GM19463 (cell line): ENCODE results near the gene SRRM2.
A peak's percentile ranks its signal among the peaks of the same experiment; 100 is the strongest.

Experiments
- ATAC-seq: cut with Tn5 transposase; IDR thresholded peaks from one replicate; pipeline ENCODE4 v1.9.1; 2021; ENCODE audit warnings: mild to moderate bottlenecking, moderate library complexity; ENCODE audit not compliant: unreplicated experiment

The SRRM2 gene

DNA sequence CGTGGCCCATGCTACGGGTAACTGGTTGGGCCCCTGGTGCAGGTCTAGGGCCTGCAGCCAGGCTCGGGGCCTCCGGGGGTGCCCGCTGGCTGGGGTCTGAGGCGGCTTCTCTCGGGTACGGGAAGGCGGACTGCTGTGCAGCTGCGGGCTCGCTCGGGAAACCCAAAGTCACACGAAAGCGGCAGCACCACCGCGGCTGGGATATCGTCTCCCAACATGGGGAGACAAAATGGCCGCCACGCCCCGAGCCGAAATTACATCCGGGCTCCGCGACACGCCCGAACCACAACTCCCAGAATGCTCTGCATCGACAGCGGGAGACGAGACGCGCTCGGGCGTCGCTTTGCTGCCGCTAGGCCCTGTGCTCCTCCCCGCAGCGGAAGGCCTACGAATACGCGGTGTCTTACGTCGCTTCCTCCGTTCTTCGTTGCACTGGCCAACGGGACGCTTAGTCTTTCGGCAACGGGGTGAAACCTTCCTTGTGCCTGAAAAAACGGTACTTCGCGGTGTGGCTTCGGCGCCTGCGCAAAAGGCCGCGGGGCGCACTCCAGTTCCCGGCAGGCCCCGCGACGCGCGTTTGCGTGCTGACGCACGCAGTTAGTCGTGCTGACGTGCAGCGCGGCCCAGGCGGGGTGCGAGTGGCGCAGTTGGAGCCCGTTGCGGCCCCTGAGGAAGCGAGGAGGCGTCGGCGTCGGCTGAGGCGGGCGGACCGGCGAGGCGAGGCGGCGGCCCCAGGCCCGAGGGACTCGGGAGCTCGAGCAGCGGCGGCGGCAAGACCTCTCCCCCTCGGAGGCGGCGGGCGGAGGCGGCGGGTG, at the start of gene SRRM2:
TSS of gene SRRM2 (plus strand) at position 604 of the 815 bp plus-strand sequence. CDS start 3,727 bp downstream, outside the sequence.
- peak; percentile 85 for ATAC-seq

DNA sequence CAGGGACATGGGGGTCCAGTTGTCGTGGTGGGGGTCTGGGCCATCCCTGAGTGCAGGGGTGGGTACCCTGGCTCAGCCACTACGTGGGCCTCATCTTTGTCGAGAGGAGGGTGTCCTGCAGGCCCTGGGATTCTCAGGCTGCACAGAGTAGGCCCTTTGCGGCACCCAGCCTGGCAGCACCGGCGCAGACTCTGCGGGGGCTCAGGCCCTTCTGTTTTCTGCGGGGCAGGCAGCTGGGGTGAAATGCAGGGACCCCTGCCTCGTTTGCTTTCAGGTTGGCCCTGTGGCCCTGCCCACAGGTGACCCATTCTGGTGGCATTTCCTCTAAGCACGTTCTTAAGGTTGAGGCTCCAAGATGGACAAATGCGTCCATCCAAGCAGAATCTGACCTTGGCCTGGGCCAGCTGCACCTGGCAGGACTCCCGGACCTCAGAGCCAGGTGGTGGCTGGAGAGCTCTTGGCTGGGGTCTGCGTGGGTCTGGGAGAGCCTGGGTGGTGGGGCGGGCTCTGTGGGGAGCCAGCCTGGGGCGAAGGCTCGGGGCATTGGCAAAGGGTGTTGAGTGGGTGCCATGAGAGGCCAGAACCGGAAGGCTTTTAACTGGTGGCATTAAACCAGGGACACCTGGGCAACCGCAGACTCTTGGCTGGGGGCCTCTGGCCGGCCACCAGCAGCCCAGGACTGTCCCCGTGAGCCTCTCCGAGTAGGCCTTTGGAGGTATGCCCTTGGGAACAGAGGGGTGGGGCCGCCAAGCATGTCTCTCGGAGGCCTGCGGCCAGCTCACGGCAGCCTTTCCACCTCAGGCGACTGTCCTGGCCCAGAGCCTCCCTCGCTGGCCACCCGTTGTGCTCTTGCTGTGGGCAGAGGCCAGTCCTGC, 49.3 kb upstream of the SRRM2 start:
- ATAC-seq: no peak

DNA sequence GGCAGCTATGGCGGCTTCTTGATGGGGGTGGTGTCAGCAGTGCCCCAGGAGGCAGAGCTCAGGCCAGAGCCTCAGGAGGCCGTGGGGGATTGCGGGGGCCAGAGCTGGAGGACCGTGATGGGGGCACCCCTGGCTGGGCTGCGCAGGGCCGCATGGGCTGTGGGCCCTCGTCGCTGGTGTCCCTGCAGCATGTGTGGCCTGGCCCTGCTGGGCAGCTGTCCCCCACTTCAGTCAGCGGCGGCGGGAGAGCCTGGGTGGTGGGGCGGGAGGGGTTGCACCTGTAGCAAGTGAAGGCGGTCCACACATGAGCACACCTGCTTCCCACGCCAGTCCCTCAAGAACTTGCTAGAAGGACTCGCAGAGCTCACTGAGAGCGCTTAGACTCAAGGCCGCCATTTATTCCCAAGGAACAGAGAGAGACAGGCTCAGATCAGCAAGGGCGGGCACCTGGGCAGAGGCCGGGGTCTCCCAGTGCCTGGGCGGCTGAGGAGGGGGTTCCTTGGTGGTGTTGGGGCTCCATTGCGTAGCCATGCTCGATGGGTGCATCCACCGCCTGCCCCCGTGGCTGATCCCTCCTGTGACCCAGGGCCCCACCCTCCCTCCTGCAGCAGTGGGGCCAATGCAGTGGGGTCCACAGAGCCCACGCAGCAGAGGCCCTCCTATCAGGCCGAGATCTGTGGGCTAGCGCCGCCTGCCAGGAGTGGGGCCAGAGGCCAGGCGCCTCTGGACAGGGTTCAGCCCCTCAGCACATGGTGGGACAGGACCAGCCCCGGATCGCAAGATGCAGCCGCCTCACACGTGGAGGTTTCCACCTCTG, 48.1 kb upstream of the SRRM2 start:
- no peak for ATAC-seq

DNA sequence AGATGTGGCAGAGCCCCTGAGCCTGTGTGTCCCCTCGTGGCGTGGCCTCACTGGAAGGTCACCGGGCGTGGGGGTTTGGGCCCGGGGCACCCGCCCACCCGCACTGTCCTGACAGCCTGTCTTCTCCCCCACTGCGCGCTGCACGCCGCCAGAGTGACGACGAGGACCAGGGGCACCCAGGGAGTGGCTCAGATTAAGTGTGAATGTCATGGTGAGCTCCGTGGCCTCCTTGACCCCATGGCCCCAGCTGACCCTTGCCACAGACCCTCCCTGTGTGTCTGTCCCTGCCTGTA, 47.5 kb upstream of the SRRM2 start:
- no peak for ATAC-seq

DNA sequence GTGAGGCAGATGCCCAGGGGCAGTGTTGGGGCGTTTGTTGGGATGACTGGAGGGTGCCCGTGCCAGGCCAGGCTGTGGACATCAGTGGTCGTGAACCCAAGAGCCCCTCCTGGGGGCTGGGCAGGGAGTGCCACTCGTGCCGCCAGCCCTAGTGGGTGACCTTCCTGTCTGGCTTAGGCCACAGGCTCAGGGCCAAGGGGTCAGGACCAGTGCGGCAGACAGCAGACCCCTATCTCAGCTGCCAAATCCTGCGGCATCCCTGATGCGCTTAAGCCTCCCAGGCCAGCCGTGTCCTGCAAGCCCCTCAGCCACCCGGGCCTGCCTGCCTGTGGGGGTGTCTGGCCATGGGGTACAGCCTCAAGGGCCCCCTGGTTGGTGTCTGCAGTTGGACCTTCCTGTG, 47.1 kb upstream of the SRRM2 start:
- no peak for ATAC-seq

DNA sequence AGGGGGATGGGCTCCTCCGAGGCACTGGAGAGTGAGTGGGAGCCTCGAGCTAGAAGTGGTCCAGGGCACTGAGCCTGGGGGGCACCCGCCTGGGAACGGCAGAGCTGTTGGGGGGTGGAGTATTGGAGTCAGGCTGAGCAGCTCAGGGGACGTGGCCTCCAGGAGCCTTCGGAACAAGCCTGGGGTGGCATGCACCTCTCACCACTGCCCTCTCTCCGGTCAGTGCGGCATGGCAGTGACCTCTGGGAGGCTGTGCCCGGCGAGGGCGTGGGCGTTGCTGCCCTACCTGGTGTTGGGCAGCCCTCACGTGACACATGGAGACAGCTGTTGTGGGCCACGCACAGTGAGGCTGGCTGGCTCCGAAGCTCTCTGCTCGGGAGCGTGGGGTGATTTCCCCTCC, 46.4 kb upstream of the SRRM2 start:
- ATAC-seq: no peak

DNA sequence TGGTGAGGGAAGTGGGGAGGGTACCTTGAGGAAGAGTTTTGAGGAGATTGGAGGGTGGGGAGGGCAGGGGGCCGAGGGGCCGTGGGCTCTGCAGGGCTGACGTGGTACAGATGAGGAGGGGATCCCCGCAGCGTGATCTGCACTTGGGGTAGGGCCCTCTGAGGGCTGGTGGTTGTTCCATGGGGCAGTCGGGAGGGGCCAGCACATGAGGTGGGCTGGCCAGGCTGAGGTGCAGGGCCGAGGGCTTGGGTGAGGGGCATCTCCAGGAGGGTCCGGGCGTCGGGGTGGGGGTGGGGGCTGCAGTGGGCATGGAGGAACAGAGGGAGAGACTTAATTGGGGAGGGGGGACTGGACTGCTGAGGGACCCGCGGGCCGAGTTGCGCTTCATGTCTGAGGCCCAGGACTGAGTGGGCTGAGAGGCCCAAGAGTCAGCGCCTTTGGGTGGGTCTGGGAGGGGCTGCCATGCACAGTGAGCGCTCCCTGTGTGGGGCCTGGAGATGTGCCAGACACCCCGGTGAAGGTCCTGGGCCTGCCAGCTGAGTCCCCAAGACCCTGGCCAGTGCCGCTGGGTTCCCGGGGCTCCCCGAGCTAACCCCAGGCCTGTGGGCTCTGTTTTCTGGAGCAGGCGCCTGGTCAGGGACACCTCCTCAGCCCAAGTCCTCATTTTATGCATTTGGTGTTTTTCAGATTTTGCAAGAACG, 45.7 kb upstream of the SRRM2 start:
- ATAC-seq: no peak

DNA sequence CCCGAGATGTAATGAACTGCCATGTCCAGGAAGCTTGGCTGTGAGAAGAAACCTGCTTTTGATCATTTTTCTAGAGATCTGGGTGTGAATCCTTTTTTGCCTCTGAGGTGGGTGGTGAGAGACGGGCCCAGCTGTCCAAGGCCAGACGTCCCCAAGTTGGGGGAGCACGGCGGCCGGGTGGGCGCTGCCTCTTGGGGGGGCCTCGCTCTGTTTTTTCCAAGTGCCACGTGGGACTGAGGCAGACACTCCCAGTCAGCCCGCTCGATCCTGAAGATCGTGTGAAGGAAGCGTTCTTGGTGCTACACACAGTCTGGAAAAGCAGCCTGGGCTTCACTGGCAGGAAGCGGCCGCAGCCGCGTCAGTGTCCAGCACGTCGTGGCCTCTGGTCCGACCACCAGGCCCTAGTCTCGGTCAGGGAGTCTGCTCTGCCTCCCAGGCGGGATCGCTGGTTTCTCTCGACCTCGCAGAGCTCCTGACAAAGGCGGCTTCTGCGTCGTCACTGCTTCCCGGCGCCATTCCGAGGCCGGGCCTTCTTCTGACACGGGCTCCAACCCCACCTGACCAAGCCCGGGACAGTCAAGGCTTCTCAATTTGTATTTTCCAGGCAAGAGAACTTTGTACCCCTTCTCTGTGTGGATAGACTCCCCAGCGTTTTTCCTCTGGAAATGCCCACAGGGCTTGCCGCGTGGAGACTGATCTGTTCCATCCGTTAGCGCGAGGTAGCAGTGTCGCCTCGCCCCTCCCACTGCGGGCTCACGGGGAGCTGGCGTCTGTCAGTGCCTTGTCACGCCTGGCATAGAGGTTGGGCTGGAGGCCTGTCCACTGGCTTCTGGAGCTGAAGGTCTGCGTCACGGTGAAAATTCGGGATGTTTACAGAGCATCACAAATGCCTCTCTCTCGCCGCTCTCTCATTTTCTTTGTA, 44.8 kb upstream of the SRRM2 start:
- no peak for ATAC-seq

DNA sequence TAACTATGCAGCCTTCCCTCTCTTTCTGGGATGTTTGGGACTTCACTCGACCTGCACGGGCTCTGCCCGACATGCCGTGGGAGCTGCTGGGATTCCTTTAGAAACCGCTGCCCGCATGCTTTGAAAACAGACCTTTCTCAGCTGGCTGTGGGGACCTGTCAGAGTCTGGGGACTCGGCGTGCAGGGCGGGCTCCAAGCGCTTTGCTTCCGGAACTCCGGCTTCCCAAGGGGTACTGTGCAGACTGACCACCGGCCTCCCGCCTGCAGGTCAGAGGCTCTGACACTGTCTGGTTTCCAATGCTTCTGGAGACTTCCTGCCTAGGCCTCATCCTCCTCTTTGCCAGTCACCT, 44.2 kb upstream of the SRRM2 start:
- no peak for ATAC-seq

DNA sequence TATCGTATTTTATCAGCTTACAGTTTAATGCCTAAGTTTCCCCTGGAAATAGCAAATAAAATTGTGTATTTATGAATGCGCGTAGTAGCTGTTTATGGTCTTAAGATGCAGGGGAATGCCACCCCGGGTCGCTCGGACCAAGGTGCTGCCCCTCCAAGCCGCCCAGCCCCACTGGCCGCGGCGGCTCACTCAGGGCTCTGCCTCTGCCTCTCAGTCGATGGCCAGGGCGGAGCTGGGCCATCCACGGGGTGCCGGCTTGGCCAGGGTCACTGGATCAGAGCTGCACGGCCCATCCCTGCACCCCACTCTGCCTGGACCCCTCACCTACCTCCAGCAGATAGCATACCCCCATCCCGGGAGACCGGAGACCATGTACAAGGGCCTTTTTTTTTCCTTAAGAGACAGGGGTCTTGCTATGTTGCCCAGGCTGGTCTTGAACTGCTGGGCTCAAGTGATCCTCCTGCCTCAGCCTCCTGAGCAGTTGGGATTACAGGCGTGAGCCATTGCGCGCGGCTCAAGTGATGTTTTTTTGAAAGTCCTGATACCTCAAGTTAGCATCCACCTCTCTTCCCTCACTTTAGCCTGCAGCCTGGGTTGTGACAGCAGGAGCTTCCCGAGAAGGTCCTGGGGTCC, 43.4 kb upstream of the SRRM2 start:
- no peak for ATAC-seq

DNA sequence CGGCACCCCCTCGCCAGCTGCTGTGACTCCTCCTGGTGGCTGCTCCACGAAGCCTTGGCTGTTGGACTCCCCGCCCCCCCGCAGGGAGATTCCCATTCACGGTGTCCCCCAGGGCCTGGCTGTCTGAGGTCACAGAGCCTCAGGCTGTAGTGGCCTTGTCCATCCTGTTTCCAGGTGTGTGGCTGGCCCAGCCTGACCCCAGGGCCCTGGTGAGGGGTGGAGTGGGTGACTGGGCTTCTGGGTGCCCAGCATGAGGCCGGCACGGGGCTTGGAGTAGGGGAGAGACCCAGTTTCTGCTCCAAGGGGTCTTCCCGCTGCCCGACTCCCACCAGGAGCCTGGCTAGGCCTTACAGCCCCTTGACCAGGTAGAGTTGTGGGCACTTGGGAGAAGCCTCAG, 42.9 kb upstream of the SRRM2 start:
- no peak for ATAC-seq

DNA sequence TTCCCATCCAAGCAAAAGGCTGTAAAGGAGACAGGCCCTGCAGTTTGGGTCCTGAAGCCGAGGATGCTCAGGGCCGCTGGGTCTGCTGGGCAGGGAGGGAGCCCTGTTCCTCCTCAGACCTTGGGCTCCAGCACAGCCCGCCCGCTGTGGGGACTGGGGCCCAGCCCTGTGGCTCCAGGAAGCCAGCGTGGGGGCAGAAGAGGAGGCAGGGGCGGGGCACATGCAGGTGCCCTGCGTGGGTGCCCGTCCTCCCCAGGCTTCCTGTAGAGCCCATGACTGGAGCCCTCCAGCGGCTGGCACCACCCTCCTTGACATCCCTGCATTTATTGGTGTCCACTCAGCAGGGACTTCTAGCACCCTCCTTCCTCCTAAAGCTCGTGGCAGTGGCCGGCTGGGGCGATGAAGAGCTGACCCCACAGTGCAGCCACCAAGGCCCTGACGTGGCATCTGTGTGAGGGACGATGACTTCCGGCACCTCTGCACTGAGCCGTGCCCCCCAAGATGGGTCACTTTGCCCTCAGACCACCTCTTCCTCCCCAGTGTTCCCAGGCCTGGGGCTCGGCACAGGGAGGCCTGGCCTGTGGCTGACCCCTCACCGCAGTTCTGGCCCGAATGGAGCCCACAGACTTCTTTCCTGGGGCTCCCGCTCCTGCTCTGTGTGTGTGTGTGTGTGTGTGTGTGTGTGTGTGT, 42.3 kb upstream of the SRRM2 start:
- ATAC-seq: no peak

DNA sequence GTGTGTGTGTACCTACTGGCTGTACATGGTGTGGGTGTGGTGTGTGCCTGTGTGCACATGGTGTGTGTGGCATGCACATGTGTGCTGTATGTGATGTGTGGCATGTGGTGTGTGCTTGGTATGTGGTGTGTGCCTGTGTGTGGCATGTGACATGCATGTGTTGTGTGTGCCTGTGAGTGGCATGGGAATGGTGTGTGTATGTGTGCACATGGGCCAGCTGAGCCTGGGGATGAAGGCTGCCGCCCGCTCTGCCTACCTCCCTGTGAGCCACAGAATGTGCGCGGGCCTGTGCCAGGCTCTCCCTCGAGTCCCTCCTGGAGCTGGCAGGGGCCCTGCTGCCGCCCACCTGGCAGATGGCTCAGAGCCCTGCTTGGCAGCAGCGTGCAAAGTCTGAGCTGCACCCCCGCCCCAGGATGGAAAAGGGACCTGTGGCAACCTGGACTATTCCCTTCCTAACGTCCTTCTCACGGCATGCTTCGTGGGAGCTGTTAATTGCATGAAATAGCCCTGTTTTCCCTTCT, 41.7 kb upstream of the SRRM2 start:
- ATAC-seq: no peak

DNA sequence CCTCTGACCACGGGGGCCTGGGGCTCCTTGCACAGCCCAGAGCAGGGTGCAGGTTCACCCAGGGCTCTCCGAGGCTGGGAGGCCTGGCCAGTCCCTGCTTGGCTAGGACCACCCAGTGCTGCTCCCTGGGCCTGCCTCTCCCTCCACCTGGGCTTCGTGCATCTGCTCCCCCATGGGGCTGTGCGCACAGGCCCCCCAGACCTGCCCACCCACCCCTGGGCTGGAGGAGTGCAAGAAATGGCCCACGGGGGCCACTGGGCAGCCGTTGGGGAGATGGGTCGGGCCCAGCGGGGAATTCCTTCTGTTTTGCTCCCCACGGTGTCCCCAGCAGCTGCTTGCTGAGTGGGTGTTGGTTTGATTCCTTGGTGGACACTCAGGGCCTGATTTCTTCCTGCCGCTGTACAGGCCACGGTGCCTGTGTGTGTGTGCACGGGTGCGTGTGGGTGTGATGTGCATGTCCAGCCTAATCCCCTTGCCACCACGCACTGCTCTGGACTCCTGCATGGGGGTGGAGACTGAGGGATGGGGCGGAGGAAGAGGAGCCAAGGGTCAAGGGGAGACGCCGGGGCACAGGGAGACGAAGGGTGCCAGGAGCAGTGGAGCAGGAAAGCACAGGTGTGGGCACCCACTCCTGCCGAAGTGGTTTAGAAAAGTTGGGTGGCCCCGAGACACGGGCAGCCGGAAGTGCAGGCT, 40.9 kb upstream of the SRRM2 start:
- ATAC-seq: no peak

DNA sequence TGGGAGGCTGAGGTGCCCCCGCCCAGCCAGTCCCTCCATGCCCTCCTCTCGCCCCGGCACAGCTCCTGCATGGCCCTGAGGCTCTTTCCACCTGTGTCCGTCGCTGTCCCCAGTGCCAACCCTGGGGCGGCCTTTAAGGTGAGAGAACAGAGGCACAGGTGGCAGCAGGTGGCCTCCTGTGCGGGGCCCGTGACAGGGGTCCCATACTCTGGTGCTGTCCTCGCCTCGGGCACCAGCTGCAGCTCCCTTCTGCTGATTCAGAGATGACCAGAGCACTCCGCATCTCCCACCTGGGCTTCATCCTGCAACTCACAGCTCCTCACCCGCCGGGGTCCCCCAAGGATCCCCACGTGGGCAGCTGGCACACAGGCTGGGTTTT, 40.4 kb upstream of the SRRM2 start:
- ATAC-seq: no peak

DNA sequence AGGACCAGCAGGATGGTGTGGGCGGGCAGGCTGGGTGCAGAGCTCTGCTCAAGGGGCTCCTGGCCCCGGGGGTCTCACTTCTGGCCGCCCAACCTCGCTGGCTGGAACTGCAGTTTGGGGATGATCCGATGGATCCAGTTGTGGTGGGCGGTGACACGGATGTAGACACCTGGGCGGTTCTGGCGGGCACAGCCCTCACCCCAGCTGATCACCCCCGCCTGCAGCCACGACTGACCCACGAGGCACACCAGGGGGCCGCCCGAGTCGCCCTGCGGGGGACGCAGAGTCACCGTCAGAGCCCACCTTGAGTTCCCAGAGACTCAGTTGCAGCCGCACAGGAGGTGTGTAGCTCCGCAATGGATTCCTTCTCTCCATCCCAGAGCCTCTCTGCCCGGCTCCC, 39.9 kb upstream of the SRRM2 start:
- no peak for ATAC-seq

DNA sequence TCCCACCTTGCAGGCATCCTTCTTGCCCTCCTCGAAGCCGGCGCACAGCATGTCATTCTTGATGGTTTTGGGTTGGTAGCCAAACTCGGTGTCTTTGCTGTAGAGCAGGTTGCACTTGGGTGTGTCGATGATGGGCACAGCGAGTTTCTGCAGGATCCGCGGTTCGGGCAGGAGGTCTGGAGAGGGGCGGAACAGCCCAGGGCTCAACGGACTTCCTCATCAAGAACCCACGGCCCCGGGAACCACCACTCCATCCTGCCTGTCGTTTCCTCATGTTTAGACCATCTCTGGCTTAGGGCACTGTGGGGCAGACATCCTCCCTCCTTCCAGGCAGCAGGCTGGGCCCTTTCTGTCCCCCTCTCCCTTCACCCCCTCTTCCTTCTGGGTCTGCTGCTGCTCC, 38.9 kb upstream of the SRRM2 start:
- ATAC-seq: no peak
